GM12873 (cell line): ENCODE results near the gene CBX4.

Experiments used
- CTCF ChIP-seq: IDR thresholded peaks from 2 replicates; pipeline ENCODE4 v1.5.1; 2012; ENCODE audit warnings: low read depth, mild to moderate bottlenecking, moderate library complexity, low read length, control low read depth; ENCODE audit not compliant: insufficient read depth; ENCODE audit errors: missing control alignments

CBX4 gene

GRCh38 chr17:79822583-79823124 lies 16.6 kb downstream of the CBX4 start:
- TF ChIP-seq CTCF, result no peak

GRCh38 chr17:79821331-79822095 lies 17.7 kb downstream of the CBX4 start:
- TF ChIP-seq CTCF, result no peak

- no peak for TF ChIP-seq CTCF
Measured at GRCh38 chr17:79820959-79821330, 18.3 kb downstream of the CBX4 start.

GRCh38 chr17:79819534-79820276 lies 19.5 kb downstream of the CBX4 start:
- TF ChIP-seq CTCF, result no peak

GRCh38 chr17:79819085-79819484 lies 20.2 kb downstream of the CBX4 start:
- no peak for TF ChIP-seq CTCF

GRCh38 chr17:79818026-79818758 lies 21.0 kb downstream of the CBX4 start:
- TF ChIP-seq CTCF, result no peak
